ENCODE data around the gene MFAP3. TPM values are rescaled to one million over a fixed set of nuclear protein-coding genes. Genes with fewer than 3 reads are reported as not detected.
"Not testable (repeated sequence)": the region's sequence is repeated elsewhere in the genome, so short reads cannot be mapped to it uniquely, and the experiment has no call there.

The MFAP3 gene
- 10 to 100 TPM in 11 of 12 donors, not detected in 1; 23.2 to 34.0 (median 30.2) TPM for polyA plus RNA-seq (ENCODE audit: insufficient read length in 12 of 12)
- long read RNA-seq, donor 1, transcript MFAP3-212 (3 exons, 643 nt): major isoform, 5 of 5 reads
- long read RNA-seq, donor 1, partial matches to known transcripts: 0 of 5 reads
- long read RNA-seq, donor 1, other reads (novel, unspliced or antisense): 0 of 5 reads
- long read RNA-seq, donor 2, transcript MFAP3-212 (3 exons, 643 nt): major isoform, 6 of 13 reads
- long read RNA-seq, donor 2, partial matches to known transcripts: 6 of 13 reads
- long read RNA-seq, donor 2, other reads (novel, unspliced or antisense): 0 of 13 reads
- long read RNA-seq, donor 3, partial matches to known transcripts: 0 of 1 reads
- long read RNA-seq, donor 3, other reads (novel, unspliced or antisense): 0 of 1 reads
- long read RNA-seq, donor 4, partial matches to known transcripts: 0 of 1 reads
- long read RNA-seq, donor 4, other reads (novel, unspliced or antisense): 0 of 1 reads
- long read RNA-seq, donor 5, transcript MFAP3-212 (3 exons, 643 nt): major isoform, 5 of 6 reads
- long read RNA-seq, donor 5, partial matches to known transcripts: 0 of 6 reads
- long read RNA-seq, donor 5, other reads (novel, unspliced or antisense): 0 of 6 reads
- long read RNA-seq, donor 6: 0 reads
- long read RNA-seq, donor 7, partial matches to known transcripts: 0 of 2 reads
- long read RNA-seq, donor 7, other reads (novel, unspliced or antisense): 0 of 2 reads
- long read RNA-seq, donor 8, transcript MFAP3-212 (3 exons, 643 nt): major isoform, 9 of 10 reads
- long read RNA-seq, donor 8, partial matches to known transcripts: 0 of 10 reads
- long read RNA-seq, donor 8, other reads (novel, unspliced or antisense): 0 of 10 reads
- long read RNA-seq, donor 9: 0 reads
- long read RNA-seq, donor 10, partial matches to known transcripts: 0 of 4 reads
- long read RNA-seq, donor 10, other reads (novel, unspliced or antisense): 0 of 4 reads
- long read RNA-seq, donor 11, partial matches to known transcripts: 0 of 3 reads
- long read RNA-seq, donor 11, other reads (novel, unspliced or antisense): 0 of 3 reads

GRCh38 chr5:154038707-154039457 lies at the start of gene MFAP3, which contains the start of gene FAM114A2:
Gene MFAP3 (plus strand): TSS chr5:154038967. CDS start chr5:154049723, 10,756 bp downstream.
Gene FAM114A2 (minus strand): TSS chr5:154038910. CDS start chr5:154034953, 3,957 bp downstream.
- peak; percentile 89 for DNase-seq

DNA sequence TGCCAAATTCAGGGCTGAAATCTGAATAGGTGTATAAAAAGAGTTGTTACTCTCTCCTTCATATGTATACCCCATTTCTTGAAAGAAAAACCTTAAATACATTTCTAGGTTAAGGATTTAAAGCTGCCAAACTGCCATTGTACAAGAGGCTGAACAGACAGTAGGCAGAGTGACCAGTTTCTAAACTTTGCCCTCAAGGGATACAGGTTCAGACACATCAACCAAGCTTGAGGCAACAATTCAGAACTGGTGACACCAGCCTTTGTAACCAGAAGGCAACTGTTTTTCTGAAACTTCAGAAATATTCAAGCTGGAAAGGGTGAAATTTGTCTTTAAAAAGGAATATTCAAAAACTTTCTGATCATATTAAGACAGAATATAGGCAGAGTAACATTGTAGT lies 47.6 kb upstream of the MFAP3 start:
- DNase-seq: no peak

GRCh38 chr5:153998010-153998409 lies 40.8 kb upstream of the MFAP3 start:
- no peak for DNase-seq

- no peak for DNase-seq
Measured at GRCh38 chr5:153998768-153999167, 40.0 kb upstream of the MFAP3 start.

- no peak for DNase-seq
Measured at GRCh38 chr5:153999995-154000394, 38.8 kb upstream of the MFAP3 start.

GRCh38 chr5:154000703-154001102 lies 38.1 kb upstream of the MFAP3 start:
- no peak for DNase-seq

DNA sequence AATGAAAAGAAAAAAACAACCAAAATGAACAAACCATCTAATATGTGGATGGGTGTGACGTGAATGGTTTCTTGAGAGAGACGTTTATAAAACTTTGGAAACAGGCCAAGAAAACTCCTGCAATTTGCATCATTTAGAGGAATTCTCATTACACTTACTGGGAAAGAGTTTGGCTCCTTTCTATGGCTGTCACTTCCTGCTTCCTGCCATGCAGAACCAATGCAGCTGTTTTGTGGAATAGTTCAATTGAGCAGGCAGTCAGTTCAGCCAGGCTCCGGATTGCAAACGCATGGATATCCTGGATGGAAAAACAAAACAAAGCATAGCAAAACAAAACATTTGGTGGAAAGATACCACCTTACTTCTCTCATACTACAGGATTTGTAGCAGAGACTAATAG lies 36.7 kb upstream of the MFAP3 start:
- DNase-seq: peak; percentile 12

- peak; percentile 1 for DNase-seq
Measured at GRCh38 chr5:154002511-154003020, 36.2 kb upstream of the MFAP3 start.

DNA sequence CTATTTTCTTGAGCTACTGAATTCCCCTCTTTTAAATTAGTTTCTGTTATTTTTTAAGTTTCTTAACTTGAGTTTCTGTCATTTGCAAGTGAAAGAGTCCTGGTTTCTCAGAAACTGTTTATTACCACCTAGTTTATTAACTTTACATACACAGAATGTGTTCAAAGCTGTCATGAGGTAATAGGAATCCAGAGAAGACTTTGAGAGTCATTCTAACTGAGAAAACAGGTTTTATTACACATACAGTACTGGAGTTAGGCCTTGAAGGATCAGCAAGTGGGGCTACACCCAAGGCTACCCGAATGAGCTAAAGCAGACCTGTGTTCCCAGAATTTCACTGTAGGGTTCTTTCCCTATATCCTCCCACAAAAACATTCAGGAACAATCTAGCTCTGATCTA lies 33.1 kb upstream of the MFAP3 start:
- DNase-seq: no peak

GRCh38 chr5:154010660-154011059 lies 28.1 kb upstream of the MFAP3 start:
- DNase-seq: no peak

GRCh38 chr5:154015071-154015693 lies 23.6 kb upstream of the MFAP3 start:
- DNase-seq: no peak

- not testable (repeated sequence) for DNase-seq
Measured at GRCh38 chr5:154018919-154019318, 19.8 kb upstream of the MFAP3 start.

DNA sequence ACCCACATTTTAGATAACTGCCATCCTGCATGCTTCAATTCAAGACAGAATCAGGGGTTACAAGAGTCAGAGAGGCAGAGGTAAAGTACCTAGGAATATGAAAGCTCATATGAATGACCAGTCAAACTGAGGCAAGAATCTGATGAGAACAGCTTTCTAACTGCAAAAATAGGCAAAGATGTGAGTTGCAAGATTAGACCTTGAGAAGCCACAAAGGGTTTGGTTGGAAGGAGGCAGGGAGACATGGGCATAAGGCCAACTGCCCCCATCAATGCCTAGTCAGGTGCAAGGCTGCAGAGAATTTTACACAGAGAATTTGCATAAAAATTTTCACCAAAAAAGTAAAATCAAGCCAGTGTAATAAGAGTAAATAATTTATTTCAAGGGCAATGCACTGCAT lies 12.8 kb upstream of the MFAP3 start:
- no peak for DNase-seq

DNA sequence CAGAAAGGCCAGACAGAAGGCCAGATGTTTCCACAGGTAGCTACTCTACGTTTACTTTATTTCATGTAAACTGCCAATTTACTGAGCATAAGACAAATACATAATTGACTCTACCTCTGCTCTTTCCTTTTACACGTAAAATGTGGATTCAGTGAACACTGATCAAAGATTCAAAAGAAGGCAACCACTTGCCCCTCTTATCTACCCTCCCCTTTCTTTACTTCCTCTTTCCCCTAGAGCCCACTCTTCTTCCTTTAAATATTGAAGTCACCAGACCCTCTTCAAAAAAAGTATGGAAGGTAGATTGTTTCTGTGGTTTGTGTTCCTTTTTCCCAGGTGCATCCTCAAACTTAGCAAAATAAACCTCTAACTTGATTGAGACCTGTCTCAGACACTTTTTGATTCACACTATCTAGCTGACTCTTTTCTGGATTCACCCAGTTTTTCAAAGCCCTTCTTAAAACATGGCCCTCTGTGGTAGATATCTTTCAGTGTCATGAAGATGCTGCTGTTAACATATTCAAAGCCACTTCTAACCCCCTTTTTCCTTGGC lies 6.8 kb upstream of the MFAP3 start:
- no peak for DNase-seq

GRCh38 chr5:154034944-154035343 lies 3.8 kb upstream of the MFAP3 start:
- no peak for DNase-seq

DNA sequence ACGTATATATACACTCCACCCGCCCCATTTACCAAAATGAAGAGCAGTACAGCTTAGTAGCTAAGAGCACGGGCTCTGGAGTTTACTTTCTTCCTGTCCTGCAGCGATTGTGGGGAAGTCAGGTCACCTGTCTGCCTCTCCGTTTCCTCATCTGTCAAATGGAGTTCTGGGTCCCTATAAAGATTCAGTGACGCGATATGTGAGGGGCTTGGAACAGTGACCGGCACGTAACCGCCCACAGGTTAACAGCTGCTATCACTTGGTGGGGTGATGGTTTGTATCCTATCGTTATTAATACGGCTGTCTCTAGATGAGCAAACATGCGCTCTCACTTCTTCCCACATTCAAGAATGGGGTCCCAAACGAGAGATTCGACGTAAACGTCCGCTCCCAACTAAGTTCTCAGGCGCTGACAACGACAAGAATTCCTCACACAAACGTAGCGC lies 483 bp upstream of the MFAP3 start:
- no peak for DNase-seq

- DNase-seq: no peak
Measured at GRCh38 chr5:154039458-154039829, 677 bp downstream of the MFAP3 start.

- peak; percentile 14 for DNase-seq
Measured at GRCh38 chr5:154042766-154043165, 4.0 kb downstream of the MFAP3 start.

GRCh38 chr5:154044099-154044498 lies 5.3 kb downstream of the MFAP3 start:
- no peak for DNase-seq

DNA sequence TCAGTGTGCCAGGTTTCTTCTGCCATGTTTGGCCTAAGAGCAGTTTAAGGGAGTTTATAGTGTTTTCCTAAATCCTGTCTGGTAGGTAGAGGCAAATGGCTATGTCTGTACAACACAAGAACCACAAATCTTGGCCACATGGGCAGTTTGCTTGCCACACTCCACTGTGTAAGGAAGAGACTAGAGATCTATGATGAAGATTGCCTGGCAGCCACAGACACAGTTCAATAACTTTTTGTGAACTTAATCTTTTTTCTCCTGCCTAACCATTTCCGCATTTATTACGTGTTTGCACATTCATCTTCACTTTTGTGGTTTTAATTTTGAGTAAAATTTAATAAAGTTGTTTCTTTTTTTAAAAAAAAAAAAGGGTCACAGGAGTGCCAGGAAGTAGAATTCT lies 5.8 kb downstream of the MFAP3 start:
- no peak for DNase-seq
